GM12865 (cell line): ENCODE measurements around the gene SULT4A1.

Experiments used
- DNase-seq: peaks from one replicate; pipeline ENCODE4 v3.0.0; 2010; ENCODE audit warnings: low read depth
- H3K4me3 ChIP-seq: 2 replicates; pipeline ENCODE4 v1.5.1; 2011; ENCODE audit warnings: mild to moderate bottlenecking, low read depth, low read length, control low read depth
- TF ChIP-seq, protein P1 (sequence below): IDR thresholded peaks from 2 replicates; pipeline ENCODE4 v1.5.1; 2011; ENCODE audit warnings: low read length, control low read depth, low read depth, inconsistent platforms; ENCODE audit not compliant: insufficient read depth; ENCODE audit errors: missing control alignments

The SULT4A1 gene

DNA sequence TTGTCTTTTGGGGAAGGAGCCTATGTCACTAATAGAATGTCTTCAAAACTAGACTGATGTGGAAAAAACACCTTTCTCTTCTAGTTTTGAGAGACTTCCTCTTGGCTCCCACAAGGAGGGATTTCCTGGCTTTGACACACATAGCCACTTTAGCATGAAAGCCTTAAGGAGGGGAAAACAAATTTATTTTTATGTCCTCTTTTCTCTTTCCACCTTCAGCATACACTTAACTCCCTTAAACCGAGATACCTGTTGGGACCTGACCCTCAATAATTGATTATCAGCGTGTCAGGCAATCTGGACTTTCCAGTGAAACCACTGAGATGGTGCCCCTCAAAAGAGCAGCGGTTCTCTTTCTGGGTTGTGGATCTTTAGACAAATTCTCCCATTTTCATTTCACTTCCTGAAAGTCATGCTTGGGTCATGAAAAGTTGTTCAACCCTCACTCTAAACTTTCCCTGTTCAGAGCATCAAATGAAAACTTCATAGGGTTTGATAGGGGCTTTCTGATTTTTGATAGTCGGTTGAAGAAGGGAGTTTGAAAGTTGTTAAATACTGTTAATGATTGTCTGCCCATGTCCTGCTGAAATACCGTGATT, 59.3 kb downstream of the SULT4A1 start:
- no peak overlapping the region for H3K4me3 ChIP-seq
- TF ChIP-seq, protein P1, sequence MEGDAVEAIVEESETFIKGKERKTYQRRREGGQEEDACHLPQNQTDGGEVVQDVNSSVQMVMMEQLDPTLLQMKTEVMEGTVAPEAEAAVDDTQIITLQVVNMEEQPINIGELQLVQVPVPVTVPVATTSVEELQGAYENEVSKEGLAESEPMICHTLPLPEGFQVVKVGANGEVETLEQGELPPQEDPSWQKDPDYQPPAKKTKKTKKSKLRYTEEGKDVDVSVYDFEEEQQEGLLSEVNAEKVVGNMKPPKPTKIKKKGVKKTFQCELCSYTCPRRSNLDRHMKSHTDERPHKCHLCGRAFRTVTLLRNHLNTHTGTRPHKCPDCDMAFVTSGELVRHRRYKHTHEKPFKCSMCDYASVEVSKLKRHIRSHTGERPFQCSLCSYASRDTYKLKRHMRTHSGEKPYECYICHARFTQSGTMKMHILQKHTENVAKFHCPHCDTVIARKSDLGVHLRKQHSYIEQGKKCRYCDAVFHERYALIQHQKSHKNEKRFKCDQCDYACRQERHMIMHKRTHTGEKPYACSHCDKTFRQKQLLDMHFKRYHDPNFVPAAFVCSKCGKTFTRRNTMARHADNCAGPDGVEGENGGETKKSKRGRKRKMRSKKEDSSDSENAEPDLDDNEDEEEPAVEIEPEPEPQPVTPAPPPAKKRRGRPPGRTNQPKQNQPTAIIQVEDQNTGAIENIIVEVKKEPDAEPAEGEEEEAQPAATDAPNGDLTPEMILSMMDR = no peak
- peak; percentile 34 for DNase-seq

DNA sequence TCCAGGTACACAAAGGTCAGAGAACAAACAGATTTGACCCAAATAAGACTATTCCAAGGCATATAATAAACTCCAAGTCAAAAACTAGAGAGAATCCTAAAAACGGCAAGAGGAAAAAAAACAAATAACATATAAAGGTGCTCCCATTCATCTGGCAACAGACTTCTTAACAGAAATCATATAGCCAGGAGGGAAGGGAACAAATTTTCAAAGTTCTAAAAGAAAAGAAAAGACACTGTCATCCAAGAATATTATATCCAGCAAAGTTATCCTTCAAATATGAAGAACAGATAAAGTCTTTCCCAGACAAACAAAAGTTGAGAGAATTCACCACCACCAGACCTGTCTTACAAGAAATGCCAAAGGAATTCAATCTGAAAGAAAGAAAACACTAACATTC, 61.3 kb downstream of the SULT4A1 start:
- DNase-seq = no peak
- no peak overlapping the region for H3K4me3 ChIP-seq
- TF ChIP-seq, protein P1 = no peak

DNA sequence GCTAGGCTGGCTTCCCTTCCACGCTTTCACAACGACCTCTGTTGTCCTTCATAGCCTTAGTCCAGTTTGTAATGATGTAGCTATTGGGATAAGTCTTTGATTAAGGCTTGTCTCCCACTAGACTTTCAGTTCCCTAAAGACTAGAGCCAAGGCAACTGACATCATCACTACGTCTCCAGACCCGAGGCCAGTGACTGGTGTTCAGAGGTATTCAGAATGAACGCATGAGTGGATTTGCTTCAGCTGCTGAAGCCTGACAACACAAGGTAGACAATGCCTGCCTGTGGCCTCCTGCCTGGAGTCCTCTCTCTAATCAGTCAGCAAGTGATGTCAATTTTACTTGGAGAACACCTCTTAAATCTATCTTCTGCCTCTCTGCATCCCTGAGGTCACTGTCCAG, 63.8 kb downstream of the SULT4A1 start:
- peak; percentile 75 for DNase-seq
- TF ChIP-seq, protein P1 = no peak
- no peak overlapping the region for H3K4me3 ChIP-seq

DNA sequence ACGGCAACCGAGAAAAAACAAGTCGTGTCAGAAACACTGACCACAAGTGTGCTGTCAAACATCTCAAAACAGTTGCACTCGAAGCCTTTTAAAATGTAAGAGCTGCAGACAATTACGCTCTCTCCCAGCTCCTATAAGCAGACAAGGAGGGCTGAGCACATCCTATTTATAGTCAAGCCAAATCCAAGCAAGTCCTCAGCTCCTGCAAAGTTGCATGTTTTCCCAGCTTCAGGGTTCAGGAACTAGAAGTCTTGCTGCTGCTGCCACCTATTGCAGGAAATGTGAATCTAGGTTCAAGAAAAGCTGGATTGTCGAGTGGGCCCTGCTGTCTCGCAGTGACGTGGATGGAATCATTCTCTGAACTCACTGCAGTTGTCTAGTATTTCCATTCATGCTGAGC, 65.7 kb downstream of the SULT4A1 start:
- DNase-seq = no peak

DNA sequence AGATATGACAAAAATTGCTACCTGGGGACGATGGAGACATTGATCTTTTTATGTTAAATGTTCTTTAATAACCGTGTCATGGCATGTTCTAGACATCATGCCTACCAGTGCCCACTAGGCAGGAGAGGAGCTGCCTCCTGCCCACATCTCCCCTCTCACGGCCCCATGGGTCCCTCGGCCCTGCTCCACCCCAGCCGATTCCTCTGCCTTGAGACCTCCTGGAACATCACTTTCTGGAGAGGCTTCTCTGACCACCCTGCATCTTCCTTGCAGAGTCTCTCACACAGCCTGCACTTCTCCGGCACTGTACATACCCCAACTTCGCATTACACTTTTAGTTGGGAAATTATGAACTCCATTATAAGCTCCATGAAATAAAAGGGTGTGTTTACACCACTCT, 67.0 kb downstream of the SULT4A1 start:
- no peak for DNase-seq
- TF ChIP-seq, protein P1 = no peak
- H3K4me3 ChIP-seq = no peak overlapping the region

More for the DNA sequence above, 65.7 kb downstream of the SULT4A1 start:
- TF ChIP-seq, protein P1 = no peak
- no peak overlapping the region for H3K4me3 ChIP-seq

DNA sequence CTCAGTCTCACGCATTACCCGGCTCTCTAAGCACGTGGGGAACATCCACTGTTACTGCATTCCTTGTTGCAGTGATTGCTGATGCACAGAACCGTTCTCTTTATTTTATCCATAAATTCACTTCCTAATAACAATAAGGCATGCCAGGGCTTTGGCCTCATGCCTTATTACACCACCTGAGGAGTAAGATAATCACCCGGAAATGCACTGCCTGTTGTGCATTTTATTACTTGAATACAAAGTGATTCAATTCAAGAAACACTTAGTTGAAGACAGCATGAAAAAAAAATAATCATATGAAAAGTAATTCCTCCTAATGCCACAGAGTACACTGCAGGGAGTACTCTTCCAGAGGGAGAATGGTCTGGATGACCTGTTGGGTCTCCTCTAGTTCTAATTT, 69.4 kb downstream of the SULT4A1 start:
- DNase-seq = no peak
- TF ChIP-seq, protein P1 = no peak

DNA sequence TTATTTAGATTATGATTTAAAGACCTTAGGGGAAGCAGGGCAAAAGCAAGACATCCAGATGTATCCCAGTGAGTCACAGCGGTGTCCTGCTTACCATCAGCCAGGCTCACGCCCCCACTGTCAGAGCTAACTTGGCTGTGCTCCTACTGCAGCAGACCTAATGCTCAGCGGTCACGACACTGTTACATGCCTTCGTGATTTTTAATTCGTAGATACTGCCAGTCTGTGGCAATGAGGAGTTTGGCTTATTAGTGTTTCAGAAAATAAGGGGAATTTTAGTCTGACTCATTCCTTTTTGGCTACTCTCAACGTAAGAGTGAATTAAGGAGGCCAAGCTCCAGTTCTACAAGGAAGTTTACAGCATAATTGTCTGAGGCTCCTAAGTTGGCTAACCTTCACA, 72.9 kb downstream of the SULT4A1 start:
- H3K4me3 ChIP-seq = no peak overlapping the region
- DNase-seq = peak; percentile 26
- TF ChIP-seq, protein P1 = no peak

More for the DNA sequence above, 69.4 kb downstream of the SULT4A1 start:
- H3K4me3 ChIP-seq = no peak overlapping the region
